Measurements from ENCODE around the gene MTHFR. TPM values are rescaled to one million over a fixed set of nuclear protein-coding genes. Genes with fewer than 3 reads are reported as not detected.

The MTHFR gene
- polyA plus RNA-seq, 1 donor from 2014 or later, result 21.2 TPM

GRCh38 chr1:11784256-11784992 is 21.3 kb downstream of the MTHFR start:
- H3K4me3 ChIP-seq (ENCODE audit: low read length), result peak overlapping the region; percentile 45

GRCh38 chr1:11783556-11783955 is 22.2 kb downstream of the MTHFR start:
- no peak overlapping the region for H3K4me3 ChIP-seq (ENCODE audit: low read length)
- no peaks in the 10 kb centered on the region for H3F3A ChIP-seq (ENCODE audit: insufficient read depth, low read length, poor library complexity, severe bottlenecking)
- H3K9ac ChIP-seq (ENCODE audit: low read length), result no peak overlapping the region
- no peaks in the 10 kb centered on the region for H3K79me2 ChIP-seq (replicated peaks; ENCODE audit: insufficient read depth, low read length)
- H3K4me2 ChIP-seq (ENCODE audit: low read length), result no peak overlapping the region
- H4K20me1 ChIP-seq (ENCODE audit: insufficient read depth), result no peaks in the 10 kb centered on the region
- H3K9me3 ChIP-seq (ENCODE audit: low read length), result no peaks in the 10 kb centered on the region
- H3K27ac ChIP-seq (ENCODE audit: low read length), result no peak overlapping the region
- H3K36me3 ChIP-seq (ENCODE audit: insufficient read depth, low read length), result no peaks in the 10 kb centered on the region
- no peaks in the 10 kb centered on the region for H3K9me2 ChIP-seq (ENCODE audit: insufficient read depth, low read length)
- no peaks in the 10 kb centered on the region for H3K27me3 ChIP-seq (ENCODE audit: insufficient read depth, low read depth, low read length)
- no peak overlapping the region for H2AFZ ChIP-seq (ENCODE audit: low read depth, low read length)
- TF ChIP-seq TAF1 (IDR thresholded peaks at IDR 0.05; ENCODE audit: low read depth) (no peak), CTCF (IDR thresholded peaks at IDR 0.05; ENCODE audit: poor library complexity, severe bottlenecking) (no peak), EZH2 (IDR thresholded peaks at IDR 0.05; ENCODE audit: borderline replicate concordance, insufficient read depth, low read length, poor library complexity, severe bottlenecking) (no peak), EP300 (conservative IDR thresholded peaks at IDR 0.05; ENCODE audit: poor library complexity, severe bottlenecking) (no peak), MXI1 (conservative IDR thresholded peaks at IDR 0.05; ENCODE audit: poor library complexity, severe bottlenecking) (no peak), REST (IDR thresholded peaks at IDR 0.05; ENCODE audit: borderline replicate concordance) (no peak), POLR2AphosphoS5 (IDR thresholded peaks at IDR 0.05) (no peak)

More at GRCh38 chr1:11784256-11784992, 21.3 kb downstream of the MTHFR start:
- Histone ChIP-seq H3K79me2 (replicated peaks; ENCODE audit: insufficient read depth, low read length) (no peaks in the 10 kb centered on the region), H3K4me2 (ENCODE audit: low read length) (no peak overlapping the region), H3K9ac (ENCODE audit: low read length) (no peak overlapping the region), H3K9me3 (ENCODE audit: low read length) (no peaks in the 10 kb centered on the region), H3K36me3 (ENCODE audit: insufficient read depth, low read length) (no peaks in the 10 kb centered on the region), H2AFZ (ENCODE audit: low read depth, low read length) (no peak overlapping the region), H3K9me2 (ENCODE audit: insufficient read depth, low read length) (no peaks in the 10 kb centered on the region), H3K27me3 (ENCODE audit: insufficient read depth, low read depth, low read length) (no peaks in the 10 kb centered on the region), H3K27ac (ENCODE audit: low read length) (no peak overlapping the region), H3F3A (ENCODE audit: insufficient read depth, low read length, poor library complexity, severe bottlenecking) (no peaks in the 10 kb centered on the region), H4K20me1 (ENCODE audit: insufficient read depth) (no peaks in the 10 kb centered on the region)
- TF ChIP-seq EZH2 (IDR thresholded peaks at IDR 0.05; ENCODE audit: borderline replicate concordance, insufficient read depth, low read length, poor library complexity, severe bottlenecking) (no peak), RAD21 (conservative IDR thresholded peaks at IDR 0.05) (no peak), POLR2AphosphoS5 (IDR thresholded peaks at IDR 0.05) (no peak), SMC3 (conservative IDR thresholded peaks at IDR 0.05; ENCODE audit: poor library complexity) (no peak), CTCF (IDR thresholded peaks at IDR 0.05; ENCODE audit: poor library complexity, severe bottlenecking) (no peak)

Data from neural cell (in vitro differentiated cells).